ENCODE results near the gene GALNS.
"Not testable (repeated sequence)": the region's sequence is repeated elsewhere in the genome, so short reads cannot be mapped to it uniquely, and the experiment has no call there.

GALNS gene

GRCh38 chr16:88834670-88835069, 22.1 kb downstream of the GALNS start:
- no peak for DNase-seq

GRCh38 chr16:88833086-88833485, 23.7 kb downstream of the GALNS start:
- DNase-seq: no peak

- no peak for DNase-seq
Observed at GRCh38 chr16:88831838-88832237, 24.9 kb downstream of the GALNS start.

GRCh38 chr16:88830783-88831182, 26.0 kb downstream of the GALNS start:
- DNase-seq: no peak

- no peak for DNase-seq
Observed at GRCh38 chr16:88830258-88830657, 26.5 kb downstream of the GALNS start.

GRCh38 chr16:88828711-88829110, 28.0 kb downstream of the GALNS start:
- no peak for DNase-seq

GRCh38 chr16:88827727-88828126, 29.0 kb downstream of the GALNS start:
- no peak for DNase-seq

GRCh38 chr16:88826070-88826840, 30.5 kb downstream of the GALNS start:
- no peak for DNase-seq

GRCh38 chr16:88825146-88825545, 31.6 kb downstream of the GALNS start:
- DNase-seq: no peak

- no peak for DNase-seq
Observed at GRCh38 chr16:88824256-88825077, 32.3 kb downstream of the GALNS start.

- not testable (repeated sequence) for DNase-seq
Observed at GRCh38 chr16:88823646-88824045, 33.1 kb downstream of the GALNS start.

- no peak for DNase-seq
Observed at GRCh38 chr16:88822281-88823040, 34.3 kb downstream of the GALNS start.

GRCh38 chr16:88821168-88821850, 35.4 kb downstream of the GALNS start:
- DNase-seq: no peak

GRCh38 chr16:88820385-88821025, 36.2 kb downstream of the GALNS start:
- no peak for DNase-seq

- no peak for DNase-seq
Observed at GRCh38 chr16:88819126-88819525, 37.6 kb downstream of the GALNS start.

- DNase-seq: no peak
Observed at GRCh38 chr16:88818575-88818874, 38.2 kb downstream of the GALNS start.

GRCh38 chr16:88817785-88818574, 38.8 kb downstream of the GALNS start:
- DNase-seq: no peak

- no peak for DNase-seq
Observed at GRCh38 chr16:88816736-88817535, 39.8 kb downstream of the GALNS start.

GRCh38 chr16:88815901-88816589, 40.7 kb downstream of the GALNS start:
- no peak for DNase-seq

- no peak for DNase-seq
Observed at GRCh38 chr16:88815227-88815626, 41.5 kb downstream of the GALNS start.

All from inflammatory macrophage (primary cell).